Measurements from ENCODE around the gene SRSF12. TPM values are rescaled to one million over a fixed set of nuclear protein-coding genes. Genes with fewer than 3 reads are reported as not detected.

SRSF12 gene
- total and polyA plus RNA-seq, 2 donors (not counting 1 experiment from before 2014, with no cell fraction given): 0.10 to 0.33 TPM

GRCh38 chr6:89160331-89161092, 42.6 kb upstream of the SRSF12 start:
- H3K27me3 ChIP-seq (ENCODE audit: control insufficient read depth, insufficient read depth, low read length): no peaks in the 10 kb centered on the region
- DNase-seq (ENCODE audit: low read depth in 2 of 2): no peak
- H3K36me3 ChIP-seq (ENCODE audit: control insufficient read depth, insufficient read depth, low read length): no peaks in the 10 kb centered on the region
- TF ChIP-seq EZH2 (IDR thresholded peaks at IDR 0.05; ENCODE audit: low read length, missing control alignments): no peak
- H3K9ac ChIP-seq (ENCODE audit: insufficient read depth, low read length): no peak overlapping the region
- H3K4me3 ChIP-seq (replicated peaks in 1 of 4; ENCODE audit: control extremely low read depth in 1 of 4, insufficient read depth in 1 of 4, low read depth in 3 of 4, low read length in 4 of 4): no peak overlapping the region
- H3K4me1 ChIP-seq (ENCODE audit: control insufficient read depth, extremely low read depth, insufficient read depth, low read length): no peaks in the 10 kb centered on the region
- H3K79me2 ChIP-seq (ENCODE audit: control insufficient read depth, insufficient read depth, low read length): no peaks in the 10 kb centered on the region
- H4K20me1 ChIP-seq (ENCODE audit: control insufficient read depth, extremely low read depth, insufficient read depth, low read length): no peaks in the 10 kb centered on the region
- H3K9me3 ChIP-seq (ENCODE audit: control insufficient read depth, insufficient read depth, low read depth, low read length): no peaks in the 10 kb centered on the region
- no peak overlapping the region for H2AFZ ChIP-seq (ENCODE audit: low read length)
- H3K4me2 ChIP-seq (ENCODE audit: extremely low read depth, insufficient read depth, low read length): no peak overlapping the region
- H3K27ac ChIP-seq (ENCODE audit: insufficient read depth, low read length): no peak overlapping the region

- DNase-seq (ENCODE audit: low read depth in 2 of 2): peak in 1 of 2 donors; percentile 41
- Histone ChIP-seq H3K27me3 (ENCODE audit: control insufficient read depth, insufficient read depth, low read length) (no peaks in the 10 kb centered on the region), H3K4me2 (ENCODE audit: extremely low read depth, insufficient read depth, low read length) (no peak overlapping the region), H3K4me1 (ENCODE audit: control insufficient read depth, extremely low read depth, insufficient read depth, low read length) (no peaks in the 10 kb centered on the region), H2AFZ (ENCODE audit: low read length) (no peak overlapping the region), H3K36me3 (ENCODE audit: control insufficient read depth, insufficient read depth, low read length) (no peaks in the 10 kb centered on the region), H3K4me3 (replicated peaks in 1 of 4; ENCODE audit: control extremely low read depth in 1 of 4, insufficient read depth in 1 of 4, low read depth in 3 of 4, low read length in 4 of 4) (no peak overlapping the region), H3K9me3 (ENCODE audit: control insufficient read depth, insufficient read depth, low read depth, low read length) (no peaks in the 10 kb centered on the region), H3K79me2 (ENCODE audit: control insufficient read depth, insufficient read depth, low read length) (no peaks in the 10 kb centered on the region), H3K27ac (ENCODE audit: insufficient read depth, low read length) (no peak overlapping the region), H3K9ac (ENCODE audit: insufficient read depth, low read length) (no peak overlapping the region), H4K20me1 (ENCODE audit: control insufficient read depth, extremely low read depth, insufficient read depth, low read length) (no peaks in the 10 kb centered on the region)
- no peak for TF ChIP-seq EZH2 (IDR thresholded peaks at IDR 0.05; ENCODE audit: low read length, missing control alignments)
- no peak for TF ChIP-seq CTCF (conservative IDR thresholded peaks at IDR 0.05 in 1 of 2, IDR thresholded peaks at IDR 0.05 in 1 of 2; ENCODE audit: low read depth in 1 of 2, low read length in 2 of 2)
Observed at GRCh38 chr6:89154131-89154530, 36.3 kb upstream of the SRSF12 start.

GRCh38 chr6:89148016-89148750, 30.3 kb upstream of the SRSF12 start:
- TF ChIP-seq CTCF (conservative IDR thresholded peaks at IDR 0.05 in 1 of 2, IDR thresholded peaks at IDR 0.05 in 1 of 2; ENCODE audit: low read depth in 1 of 2, low read length in 2 of 2): no peak
- no peak for TF ChIP-seq EZH2 (IDR thresholded peaks at IDR 0.05; ENCODE audit: low read length, missing control alignments)
- Histone ChIP-seq H3K79me2 (ENCODE audit: control insufficient read depth, insufficient read depth, low read length) (no peaks in the 10 kb centered on the region), H4K20me1 (ENCODE audit: control insufficient read depth, extremely low read depth, insufficient read depth, low read length) (no peaks in the 10 kb centered on the region), H3K9ac (ENCODE audit: insufficient read depth, low read length) (no peak overlapping the region), H3K36me3 (ENCODE audit: control insufficient read depth, insufficient read depth, low read length) (no peaks in the 10 kb centered on the region), H3K4me1 (ENCODE audit: control insufficient read depth, extremely low read depth, insufficient read depth, low read length) (peaks cover 3% of the 10 kb centered on the region), H3K9me3 (ENCODE audit: control insufficient read depth, insufficient read depth, low read depth, low read length) (no peaks in the 10 kb centered on the region), H3K27me3 (ENCODE audit: control insufficient read depth, insufficient read depth, low read length) (no peaks in the 10 kb centered on the region), H3K4me3 (replicated peaks in 1 of 4; ENCODE audit: control extremely low read depth in 1 of 4, insufficient read depth in 1 of 4, low read depth in 3 of 4, low read length in 4 of 4) (no peak overlapping the region), H2AFZ (ENCODE audit: low read length) (no peak overlapping the region), H3K4me2 (ENCODE audit: extremely low read depth, insufficient read depth, low read length) (no peak overlapping the region), H3K27ac (ENCODE audit: insufficient read depth, low read length) (no peak overlapping the region)
- peak; percentile 6 to 12 for DNase-seq (ENCODE audit: low read depth in 2 of 2)

Data from fibroblast of lung (primary cell).